DMS53 (cell line): ENCODE measurements around the gene UCKL1.

Source experiments
- DNase-seq: peaks from one replicate; lab custom pipeline; 2025; lab: John Stamatoyannopoulos, UW

The UCKL1 gene

DNA sequence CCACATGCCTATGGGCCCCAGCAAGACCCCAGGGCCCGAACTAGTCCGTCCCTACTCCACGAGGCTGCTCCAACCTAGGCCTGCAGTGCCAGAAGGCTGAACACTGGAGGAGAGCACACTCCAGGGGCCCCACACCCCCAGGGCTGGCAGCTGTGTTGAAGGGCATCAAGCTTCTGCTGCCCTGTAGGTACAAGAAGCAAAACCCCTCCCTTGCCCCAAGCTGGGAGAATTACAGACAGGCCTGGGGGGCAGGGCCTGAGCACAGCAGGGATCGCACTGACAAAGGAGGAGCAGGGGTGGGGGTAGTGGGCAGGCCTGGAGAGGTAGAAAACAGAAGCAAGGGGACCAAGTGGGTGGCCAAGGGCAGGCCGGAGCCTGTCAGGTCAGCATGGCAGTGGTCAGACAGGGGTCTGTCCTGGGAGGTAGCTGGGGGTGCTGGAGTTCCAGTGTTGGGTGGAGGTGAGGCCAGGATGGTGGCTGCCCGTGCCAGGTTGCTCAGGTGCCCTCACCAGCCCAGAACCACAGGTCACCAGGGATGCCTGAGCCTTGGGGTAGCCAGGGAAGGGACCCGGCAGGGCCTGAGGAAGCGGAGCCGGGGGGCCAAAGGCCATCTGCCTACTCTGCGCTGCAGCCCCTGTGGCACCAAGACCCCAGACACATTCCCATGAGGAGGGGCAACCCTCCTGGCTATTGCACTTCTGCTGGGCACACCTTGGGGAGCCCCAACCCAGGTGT, 2.9 kb upstream of the UCKL1 start:
- DNase-seq, result no peak

DNA sequence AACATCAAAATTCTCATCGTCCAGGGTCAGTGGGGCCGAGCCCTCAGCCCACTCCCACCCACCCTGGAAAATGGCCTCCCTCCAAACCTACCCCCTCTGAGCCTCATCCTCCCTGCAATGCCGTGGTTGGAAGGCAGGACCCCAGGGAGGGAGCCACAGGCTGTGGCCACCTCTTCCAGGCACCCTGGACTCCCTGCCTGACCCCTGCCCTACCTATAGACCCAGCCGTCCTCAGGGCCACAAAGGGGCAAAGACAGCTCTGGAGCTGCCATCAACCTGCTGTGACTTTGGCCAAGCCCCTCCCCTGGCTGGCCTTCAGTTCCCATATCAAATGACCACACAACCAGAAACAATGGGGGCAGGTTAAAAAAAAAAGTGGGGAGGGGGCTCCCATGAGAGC, 2.3 kb upstream of the UCKL1 start:
- no peak for DNase-seq

DNA sequence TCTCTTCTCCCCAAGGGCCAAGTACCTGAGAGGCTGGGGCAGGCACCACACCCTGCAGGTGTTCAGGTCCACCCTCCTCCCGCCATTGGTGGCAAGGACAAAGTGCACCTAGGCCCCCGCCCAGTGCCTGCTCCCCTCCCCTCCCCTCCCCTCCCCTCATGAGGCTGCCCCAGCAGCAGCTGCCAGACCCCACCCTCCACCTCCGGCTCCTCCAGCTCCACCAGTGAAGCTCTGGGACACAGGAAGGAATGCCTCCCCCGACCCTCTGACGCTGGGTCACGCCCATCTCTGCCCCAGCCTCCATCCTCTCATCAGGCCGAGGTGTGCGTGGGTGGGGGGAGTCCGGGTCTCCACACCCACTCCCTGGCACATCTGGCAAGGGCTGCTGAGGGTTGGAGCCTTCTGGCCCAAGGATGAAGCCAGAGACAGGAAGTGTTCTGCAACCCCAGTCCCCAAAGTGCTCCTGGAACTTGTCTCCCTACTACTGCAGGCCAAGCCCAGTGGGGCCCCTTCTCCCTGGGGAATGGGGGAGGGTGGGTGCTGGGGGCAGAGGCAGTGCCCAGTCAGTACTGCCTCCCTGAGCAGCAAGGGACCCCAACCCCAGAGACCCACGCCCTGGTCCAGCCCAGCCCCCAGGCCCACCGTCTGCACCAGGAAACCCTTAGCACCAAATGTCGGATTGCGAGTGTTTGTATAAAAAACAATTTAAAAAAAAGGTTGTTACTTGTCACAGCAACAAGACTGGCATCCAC, 1.6 kb upstream of the UCKL1 start:
- DNase-seq, result peak; percentile 88

DNA sequence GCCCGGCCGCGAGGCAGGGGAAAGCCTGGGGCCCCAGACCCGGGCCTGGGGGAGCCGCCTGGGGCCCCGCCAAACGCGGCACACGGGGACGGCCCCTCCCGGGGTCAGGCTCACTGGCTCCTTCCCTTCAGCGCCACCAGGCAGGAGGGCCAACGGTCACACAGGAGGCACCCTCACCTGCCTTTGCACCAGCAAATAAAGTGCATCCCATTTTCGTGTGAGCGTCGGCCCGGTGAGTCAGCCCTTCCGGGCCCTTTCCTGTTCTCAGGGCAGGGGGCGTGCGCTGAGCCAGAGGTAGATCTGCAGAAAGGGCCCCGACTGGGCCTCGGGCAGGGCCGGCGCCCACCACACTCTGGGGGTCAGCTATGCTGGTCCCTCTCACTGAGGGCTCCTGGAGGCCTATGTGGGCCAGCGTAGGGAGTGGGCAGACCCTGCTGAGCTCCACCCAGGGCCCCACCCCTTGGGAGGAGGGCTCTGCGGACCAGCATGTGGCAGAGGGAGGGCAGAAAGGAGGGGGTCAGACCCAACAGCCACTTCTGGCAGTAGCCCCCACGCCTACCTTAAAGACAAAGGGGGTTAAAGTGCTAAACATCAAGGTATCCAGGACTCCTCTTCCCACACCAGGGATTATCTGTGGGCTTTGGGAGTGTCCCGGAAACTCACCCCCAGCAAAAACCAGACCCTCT, 931 bp upstream of the UCKL1 start:
- peak; percentile 95 for DNase-seq

DNA sequence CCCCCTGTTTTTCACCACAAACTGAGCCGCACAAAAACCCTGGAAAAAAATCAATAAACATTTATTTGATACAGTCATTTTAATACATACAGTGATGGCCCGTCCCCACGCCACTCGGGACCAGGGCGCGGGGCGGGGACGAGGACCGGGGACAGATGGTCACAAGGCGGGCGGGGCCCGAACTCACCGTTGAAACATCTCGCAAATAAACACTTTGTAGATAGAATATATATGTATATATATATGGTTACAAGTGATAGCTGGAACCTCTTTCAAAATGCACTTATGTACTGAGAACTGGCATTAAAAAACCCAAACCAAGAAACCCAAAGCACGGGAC, 418 bp upstream of the UCKL1 start:
- no peak for DNase-seq

DNA sequence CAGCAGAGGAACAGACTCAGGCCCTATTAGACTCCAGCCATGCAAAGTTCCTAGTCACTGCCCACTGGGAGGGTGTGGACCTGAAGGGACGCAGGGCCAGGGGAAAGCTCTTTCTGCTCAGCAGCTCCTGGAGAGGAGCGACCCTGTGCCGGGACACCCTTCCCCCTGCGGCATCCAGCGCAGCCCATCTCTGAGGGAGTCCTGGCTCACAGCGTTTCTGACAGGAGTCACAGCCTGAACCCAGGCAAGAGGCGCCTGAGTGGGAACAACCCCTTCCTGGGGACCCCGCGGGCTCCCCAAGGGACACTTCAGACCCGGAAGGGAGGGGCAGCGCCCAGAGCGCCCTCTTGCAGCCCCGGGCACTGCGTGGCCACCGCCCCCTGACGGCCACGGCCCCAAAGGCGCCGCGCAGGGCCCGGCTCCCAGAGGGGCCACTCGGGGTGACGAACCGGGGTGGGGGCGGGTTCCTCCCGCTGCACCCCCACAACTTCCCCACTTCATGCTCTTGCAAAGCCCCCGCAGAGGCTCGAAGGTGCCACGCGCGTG, 862 bp downstream of the UCKL1 start:
- DNase-seq, result peak; percentile 65

DNA sequence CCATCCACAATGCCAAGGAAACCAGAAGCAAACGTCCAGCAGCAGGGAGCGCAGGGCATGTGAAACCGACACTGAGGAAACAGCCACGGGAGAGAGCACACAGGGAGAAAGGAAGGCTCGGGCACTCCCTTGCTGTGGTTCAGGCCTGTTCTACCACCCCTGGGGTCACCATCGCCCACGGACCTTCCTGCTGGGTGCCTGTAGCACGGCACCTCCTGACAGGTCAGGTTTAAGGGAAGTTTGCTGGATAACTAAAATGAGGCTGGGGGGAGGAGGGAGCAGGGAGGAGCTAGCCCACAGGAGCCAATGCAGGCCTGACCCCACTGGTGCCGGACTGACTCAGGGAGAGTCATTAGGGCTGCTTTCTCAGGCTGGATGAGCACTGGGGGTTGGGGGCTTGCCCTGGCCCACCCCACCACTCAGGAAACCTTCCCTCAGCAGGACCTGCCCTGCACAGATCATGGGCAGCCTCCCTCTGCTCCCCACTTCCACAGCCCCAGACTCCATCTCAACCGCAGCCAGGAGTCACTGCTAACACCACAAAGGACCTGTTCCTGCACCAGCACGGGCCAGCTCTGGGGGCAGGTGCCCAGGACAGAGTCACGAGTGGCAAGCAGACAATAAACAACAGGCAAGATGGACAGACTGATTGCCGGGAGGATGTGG, 2.3 kb downstream of the UCKL1 start:
- DNase-seq, result no peak

DNA sequence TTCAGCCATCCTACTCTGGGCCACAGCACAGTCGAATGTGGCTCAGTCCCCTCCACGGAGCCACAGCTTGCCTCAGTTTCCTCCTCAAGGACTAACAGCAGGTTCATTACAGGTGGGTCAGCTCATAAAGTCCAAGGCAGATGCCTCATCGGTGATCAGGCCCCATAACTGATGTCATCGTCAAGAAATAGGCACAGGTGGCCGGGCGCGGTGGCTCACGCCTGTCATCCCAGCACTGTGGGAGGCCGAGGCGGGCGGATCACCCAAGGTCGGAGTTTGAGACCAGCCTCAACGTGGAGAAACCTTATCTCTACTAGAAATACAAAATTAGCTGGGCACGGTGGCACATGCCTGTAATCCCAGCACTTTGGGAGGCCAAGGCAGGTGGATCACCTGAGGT, 3.4 kb downstream of the UCKL1 start:
- no peak for DNase-seq

DNA sequence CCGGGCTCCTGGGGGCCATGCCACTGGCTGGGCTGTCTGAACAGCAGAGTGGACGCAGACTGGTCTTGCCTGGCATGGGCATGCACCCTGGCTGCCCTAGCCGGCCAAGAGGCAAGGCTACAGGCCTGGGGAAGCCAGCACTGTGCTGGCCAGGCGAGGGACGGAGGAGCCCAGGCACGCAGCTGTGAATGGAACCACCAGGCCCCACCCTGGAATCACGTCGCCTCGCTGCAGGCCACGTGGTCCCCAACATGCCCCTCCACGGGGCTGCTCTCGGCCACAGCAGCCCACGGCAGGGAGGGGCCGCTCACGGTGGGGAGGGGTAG, 4.0 kb downstream of the UCKL1 start:
- DNase-seq, result no peak

DNA sequence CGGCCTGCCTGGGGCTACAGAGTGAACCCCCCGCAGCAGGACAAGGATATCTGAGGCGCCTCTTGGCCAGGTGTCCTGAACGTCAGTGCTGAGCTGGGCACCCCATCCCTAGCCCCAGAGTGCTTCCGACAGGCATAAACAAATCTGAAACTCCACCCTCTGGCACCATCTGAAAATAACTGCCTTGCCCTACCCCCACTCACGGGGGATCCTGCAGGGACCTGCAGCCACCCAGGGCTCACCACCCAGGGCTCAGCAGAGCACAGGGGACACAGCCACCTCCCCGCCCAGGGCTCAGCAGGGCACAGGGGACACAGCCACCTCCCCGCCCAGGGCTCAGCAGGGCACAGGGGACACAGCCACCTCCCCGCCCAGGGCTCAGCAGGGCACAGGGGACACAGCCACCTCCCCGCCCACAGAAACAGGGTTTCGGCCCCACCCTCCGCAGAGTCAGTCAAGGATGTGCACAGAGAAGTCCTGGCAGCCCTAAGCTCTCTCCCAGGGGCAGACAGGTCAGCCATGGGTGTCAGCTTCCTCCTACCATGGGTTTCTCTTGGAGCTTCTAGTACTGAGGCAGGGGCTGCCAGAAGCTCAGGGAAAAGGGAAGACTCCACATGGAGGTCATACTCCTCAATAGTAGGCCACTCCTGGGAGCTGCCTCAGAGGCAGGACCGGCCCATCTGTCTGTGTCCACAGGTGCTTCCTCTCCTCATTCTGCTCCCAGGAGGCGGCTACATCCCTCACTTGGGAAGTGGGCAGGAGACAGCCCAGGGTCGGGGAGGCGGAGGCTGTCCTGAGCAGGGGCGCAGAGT, 4.6 kb downstream of the UCKL1 start:
- no peak for DNase-seq

DNA sequence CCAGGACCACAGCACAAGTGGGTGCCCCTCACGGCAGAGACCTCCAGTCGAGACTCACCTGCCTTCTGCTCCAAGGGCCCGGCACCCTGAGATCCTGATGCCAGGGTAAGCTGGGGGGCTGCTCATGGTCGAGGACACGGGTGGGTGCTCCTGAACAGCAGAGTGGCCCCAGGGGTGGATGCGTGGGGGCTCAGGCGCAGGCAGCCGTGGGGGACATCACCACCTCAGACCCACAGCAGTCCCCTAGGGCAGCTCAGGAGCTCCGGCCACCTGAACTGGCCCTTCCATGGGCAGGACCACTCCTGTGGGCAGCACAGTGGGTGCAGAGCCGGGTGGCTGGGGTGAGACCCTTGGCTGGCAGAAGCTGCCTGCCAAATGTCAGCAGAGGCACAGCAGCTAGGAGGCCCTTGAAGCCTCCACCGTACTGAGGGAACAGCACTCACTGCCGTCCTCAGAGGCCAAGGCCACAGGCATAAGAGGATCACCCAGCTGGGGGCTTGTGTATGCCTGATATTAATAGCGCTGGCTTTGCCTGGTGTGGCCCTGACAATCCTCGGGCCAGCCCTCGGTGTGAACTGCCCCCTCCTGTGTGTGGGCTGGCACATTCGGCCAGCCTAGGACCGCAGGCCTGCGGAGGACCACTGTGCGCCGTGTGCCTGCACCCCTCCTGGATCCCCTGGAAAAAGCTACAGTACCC, 5.4 kb downstream of the UCKL1 start:
- no peak for DNase-seq

DNA sequence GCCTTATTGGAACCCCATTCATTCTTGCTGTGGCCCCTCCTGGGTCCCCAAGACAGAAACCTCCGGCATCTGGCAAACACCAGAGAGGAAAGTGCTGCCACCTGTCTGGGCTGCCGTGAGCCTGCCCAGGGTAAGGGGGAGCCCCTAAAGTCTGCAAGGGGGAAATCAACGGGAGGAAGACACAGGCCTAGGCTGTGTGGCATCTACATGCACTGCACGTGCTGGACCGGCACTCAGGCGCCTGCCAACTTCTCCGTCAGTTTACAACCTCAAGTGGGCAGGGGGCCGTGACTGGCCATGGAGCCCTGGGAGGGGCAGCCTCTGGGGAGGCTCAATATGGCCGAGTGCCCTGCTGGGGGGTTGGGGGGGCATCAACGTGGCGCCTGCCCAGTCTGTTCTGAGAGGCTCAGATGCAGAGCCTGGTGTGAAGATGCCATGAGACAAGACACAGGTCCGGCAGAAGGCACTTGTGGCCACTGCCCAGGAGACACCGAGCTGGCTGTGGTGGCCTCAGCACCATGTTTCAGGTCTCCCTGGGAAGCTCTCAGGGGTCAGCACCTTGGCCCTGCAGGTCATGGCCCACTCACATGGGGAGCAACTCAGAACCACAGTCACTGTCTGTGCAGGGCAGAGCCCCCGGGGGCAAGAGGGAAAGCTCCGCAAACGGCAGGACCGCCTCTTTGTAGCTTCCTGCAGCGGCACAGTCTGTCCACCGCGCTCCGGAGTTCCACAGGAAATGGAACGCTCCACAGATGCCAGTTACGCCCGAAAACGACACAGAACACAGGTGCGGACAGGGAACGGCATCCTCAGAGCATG, 8.4 kb downstream of the UCKL1 start:
- DNase-seq, result peak; percentile 73

DNA sequence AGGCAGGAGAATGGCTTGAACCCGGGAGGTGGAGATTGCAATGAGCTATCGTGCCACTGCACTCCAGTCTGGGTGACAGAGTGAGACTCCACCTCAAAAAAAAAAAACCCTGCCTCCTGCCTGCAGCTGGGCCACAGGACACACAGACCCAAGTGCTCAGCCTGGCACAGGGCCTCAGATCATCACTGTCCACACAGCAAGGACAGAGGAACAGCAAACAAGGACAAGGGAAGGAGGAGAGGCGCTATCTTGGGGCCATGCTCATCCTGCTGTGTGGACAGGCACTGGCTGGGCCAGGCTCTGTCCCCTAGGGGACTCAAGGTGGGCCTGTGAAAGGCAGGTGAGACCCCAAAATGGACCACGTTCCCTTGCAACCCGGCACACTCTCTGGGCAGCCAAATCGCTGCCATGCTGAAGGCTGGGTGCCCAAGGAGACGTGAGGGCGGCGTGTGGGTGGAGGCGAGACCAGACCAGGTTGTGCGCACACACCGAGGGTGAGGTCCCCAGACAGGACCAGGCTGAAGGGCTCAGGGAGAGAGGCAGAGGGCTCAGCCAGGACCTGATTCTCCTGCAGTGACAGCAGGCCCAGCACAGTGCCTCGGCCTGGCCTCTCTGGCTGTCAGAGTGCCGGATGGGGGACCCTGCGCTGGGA, 9.1 kb downstream of the UCKL1 start:
- peak; percentile 63 for DNase-seq

DNA sequence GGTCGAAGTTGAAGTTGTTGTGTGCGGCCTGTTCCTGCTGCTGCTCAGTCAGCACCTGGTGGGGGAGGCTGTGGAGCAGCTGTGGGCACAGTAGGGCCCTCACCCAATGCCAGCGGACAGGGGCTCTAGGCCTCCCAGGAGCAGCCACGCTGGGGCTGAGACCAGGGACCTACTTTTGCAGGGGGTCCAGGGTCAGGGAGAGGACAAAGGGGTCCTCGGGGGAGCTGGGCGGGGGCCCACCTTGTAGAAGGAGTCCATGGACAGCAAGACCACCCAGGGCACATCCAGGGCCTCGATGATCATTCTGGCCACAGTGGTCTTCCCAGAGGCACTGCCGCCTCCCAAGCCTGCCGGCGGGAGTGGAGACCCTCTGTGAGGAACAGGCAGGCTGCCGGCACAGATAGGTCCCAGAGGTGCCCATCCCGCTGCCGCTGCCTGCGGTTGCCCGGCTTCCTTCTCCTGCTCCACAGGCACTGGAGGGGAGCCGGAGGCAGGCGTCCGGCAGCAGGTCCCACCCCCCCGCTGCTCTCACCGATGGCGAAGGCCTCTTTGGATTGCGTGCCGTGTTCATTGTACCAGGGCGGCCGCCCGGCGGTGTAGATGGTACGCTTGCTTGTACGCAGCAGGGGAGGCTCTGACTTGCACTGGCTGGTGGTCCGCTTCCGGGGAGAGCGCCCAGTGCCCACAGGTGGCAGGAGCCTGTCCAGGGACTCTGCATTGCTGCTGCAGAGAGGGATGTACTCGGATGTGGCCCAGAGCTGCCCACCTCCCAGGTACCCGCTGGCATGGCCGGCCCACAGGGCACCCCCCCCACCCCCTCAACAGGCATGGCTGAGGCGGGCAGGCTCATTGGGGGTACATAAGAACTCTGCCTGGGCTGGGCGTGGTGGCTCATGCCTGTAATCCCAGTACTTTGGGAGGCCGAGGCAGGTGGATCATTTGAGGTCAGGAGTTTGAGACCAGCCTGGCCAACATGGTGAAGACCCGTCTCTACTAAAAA, 10.0 kb downstream of the UCKL1 start:
- no peak for DNase-seq

DNA sequence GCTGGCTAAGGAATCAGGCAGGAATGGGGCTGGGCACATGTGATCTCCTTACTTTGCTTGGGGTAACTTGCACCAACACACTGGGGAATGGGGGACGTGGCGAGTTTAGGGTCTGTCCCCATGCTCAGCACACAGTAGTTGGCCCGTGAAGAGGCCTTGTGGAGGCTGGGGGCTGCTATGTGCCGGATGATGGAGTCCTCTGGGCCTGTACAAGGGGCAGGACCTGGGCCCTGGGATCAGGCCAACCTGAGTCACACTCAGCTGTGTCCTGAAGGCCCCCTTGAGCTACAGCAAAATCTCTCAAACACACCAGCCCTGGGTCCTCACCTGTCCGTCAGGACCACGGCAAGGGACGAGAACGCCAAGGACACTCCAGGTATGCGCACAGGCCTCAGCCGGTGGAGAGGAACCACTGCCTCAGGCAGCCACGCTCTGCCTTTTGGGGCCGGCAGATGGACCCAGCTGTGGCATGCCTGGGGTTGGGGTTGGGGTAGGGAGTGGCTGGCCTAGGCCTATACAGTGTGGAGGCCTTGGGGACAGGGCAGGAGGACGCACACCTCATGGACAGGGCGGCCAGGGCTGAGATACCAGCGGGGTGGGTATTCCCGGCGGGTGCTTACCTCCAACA, 11.1 kb downstream of the UCKL1 start:
- no peak for DNase-seq

DNA sequence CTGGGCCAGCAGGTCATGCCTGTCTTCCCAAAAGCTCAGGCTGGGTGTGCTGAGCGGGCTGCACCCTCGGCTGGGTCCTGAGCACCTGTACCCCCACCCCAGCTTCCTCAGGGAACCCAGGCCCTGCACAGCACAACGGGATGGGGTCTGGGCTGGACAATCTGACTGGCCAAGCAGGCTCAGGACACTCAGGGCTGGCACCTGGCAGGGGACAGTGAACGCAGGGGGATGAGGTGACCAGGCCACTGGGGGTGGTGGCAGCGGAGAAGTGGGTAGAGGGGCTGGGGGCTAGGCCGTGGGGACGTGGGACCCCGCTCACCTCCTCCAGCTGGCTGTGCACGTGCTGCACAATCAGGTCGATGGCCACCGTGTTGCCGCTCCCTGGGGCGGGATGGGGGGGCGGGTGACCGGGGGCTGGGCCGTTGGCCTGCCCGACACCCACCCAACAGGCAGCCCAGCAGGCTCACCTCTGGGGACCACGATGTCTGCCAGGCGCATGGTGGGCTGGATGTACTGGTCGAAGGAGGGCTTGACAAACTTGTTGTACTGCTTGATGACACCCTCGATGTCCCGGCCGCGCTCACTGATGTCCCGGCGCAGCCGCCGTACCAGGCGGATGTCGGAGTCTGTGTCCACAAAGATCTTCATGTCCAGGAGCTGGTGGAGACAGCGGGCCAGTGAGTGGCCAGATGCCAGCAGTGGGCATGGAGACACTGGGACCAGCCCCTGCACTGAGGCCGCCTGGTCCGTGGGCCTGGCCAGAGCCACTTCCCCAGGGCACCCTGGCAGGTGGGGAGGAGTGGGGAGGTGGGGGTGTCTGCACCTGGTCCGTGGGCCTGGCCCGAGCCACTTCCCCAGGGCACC, 11.9 kb downstream of the UCKL1 start:
- no peak for DNase-seq

DNA sequence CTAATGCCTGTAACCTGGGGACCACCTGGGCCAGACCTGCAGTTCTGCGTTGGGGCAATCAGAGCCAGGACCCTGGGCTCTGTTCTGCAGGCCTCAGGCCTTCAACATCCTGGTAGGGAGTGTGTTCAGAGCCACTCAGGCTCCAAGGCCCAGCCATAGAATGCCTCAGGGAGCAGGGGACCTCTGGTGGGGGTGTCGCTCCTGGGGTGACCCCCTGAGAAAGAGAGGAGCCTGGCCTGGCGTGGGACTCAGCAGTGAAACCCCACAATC, 12.5 kb downstream of the UCKL1 start:
- DNase-seq, result no peak
